NT2/D1 (cell line): ENCODE measurements around the gene C1QB.

Source experiments
- SUZ12 ChIP-seq: IDR thresholded peaks from 2 replicates; pipeline ENCODE4 v1.6.1; 2011; ENCODE audit not compliant: insufficient read length, insufficient read depth; ENCODE audit errors: extremely low read depth
- YY1 ChIP-seq: IDR thresholded peaks from 2 replicates; pipeline ENCODE4 v1.6.1; 2011; ENCODE audit not compliant: insufficient read length, insufficient read depth
- ZNF274 ChIP-seq: IDR thresholded peaks from 2 replicates; pipeline ENCODE4 v1.6.1; 2011; ENCODE audit warnings: mild to moderate bottlenecking, low read depth, low read length

DNA sequence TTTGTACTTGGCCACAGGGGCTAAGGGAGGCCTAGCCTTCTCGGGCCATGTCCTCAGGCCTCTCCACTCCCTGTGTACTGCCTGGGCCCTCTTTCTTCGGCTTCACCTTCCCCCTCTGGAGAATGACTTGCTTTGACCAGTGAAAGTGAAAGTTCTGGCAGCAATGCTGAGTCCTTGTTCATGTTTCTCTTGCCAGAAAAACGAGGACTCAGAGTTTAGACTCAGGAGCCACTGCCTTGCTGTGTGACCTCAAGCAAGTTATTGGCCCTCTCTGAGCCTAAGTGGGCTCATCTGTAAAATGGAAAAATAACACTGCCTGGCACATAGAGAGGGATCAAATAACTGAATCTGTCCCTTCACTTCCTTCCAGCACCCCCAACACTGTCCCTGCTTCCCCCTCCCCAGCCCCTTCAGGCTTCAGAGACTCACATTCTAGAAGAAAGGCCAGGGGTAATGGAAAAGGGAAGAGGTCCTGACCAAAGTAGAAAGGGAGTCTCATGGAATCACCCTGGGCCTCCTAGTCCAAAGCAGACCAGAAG is 15.1 kb upstream of the C1QB start:
- TF ChIP-seq YY1 (no peak), SUZ12 (no peak), ZNF274 (no peak)
